ENCODE measurements around the gene GRAMD1B.

- TF ChIP-seq, protein P1, sequence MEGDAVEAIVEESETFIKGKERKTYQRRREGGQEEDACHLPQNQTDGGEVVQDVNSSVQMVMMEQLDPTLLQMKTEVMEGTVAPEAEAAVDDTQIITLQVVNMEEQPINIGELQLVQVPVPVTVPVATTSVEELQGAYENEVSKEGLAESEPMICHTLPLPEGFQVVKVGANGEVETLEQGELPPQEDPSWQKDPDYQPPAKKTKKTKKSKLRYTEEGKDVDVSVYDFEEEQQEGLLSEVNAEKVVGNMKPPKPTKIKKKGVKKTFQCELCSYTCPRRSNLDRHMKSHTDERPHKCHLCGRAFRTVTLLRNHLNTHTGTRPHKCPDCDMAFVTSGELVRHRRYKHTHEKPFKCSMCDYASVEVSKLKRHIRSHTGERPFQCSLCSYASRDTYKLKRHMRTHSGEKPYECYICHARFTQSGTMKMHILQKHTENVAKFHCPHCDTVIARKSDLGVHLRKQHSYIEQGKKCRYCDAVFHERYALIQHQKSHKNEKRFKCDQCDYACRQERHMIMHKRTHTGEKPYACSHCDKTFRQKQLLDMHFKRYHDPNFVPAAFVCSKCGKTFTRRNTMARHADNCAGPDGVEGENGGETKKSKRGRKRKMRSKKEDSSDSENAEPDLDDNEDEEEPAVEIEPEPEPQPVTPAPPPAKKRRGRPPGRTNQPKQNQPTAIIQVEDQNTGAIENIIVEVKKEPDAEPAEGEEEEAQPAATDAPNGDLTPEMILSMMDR (IDR thresholded peaks at IDR 0.05; ENCODE audit: borderline replicate concordance, extremely low read depth, low read length, poor library complexity, severe bottlenecking) = no peak
- no peak for TF ChIP-seq EZH2 (IDR thresholded peaks at IDR 0.05; ENCODE audit: borderline replicate concordance, low read depth, low read length, severe bottlenecking)
Measured at GRCh38 chr11:123558536-123559315, 128.7 kb downstream of the GRAMD1B start.
